ENCODE measurements around the gene KRTAP4-5.

DNA sequence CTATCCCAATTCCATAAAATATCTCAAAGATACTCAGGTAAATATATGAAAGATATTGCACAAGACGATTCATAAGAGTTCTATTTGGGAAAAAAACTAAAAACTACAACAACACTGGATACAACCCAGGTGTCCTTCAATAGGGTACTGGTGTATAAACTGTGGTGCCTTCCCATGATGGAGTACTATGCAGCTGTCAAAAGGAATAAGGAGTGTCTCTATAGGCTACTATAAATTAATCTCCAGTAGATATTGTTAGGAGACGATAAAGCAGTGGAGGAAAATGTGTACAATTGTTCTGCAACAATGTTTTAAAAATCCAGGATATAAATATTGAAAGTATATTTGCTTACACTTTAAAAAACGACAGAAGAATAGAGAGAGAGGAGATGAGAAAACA, 23.2 kb downstream of the KRTAP4-5 start:
- TF ChIP-seq CTCF (tag by site-specific recombination; IDR thresholded peaks at IDR 0.05) = no peak
- no peak for TF ChIP-seq ZNF610 (tag by site-specific recombination; IDR thresholded peaks at IDR 0.05; ENCODE audit: borderline replicate concordance)
- no peak for TF ChIP-seq ZNF600 (tag by site-specific recombination; IDR thresholded peaks at IDR 0.05)
- TF ChIP-seq, protein P1, sequence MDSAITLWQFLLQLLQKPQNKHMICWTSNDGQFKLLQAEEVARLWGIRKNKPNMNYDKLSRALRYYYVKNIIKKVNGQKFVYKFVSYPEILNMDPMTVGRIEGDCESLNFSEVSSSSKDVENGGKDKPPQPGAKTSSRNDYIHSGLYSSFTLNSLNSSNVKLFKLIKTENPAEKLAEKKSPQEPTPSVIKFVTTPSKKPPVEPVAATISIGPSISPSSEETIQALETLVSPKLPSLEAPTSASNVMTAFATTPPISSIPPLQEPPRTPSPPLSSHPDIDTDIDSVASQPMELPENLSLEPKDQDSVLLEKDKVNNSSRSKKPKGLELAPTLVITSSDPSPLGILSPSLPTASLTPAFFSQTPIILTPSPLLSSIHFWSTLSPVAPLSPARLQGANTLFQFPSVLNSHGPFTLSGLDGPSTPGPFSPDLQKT (IDR thresholded peaks at IDR 0.05; ENCODE audit: borderline replicate concordance, low read depth, low read length) = no peak
- TF ChIP-seq ZNF621 (tag by site-specific recombination; IDR thresholded peaks at IDR 0.05) = no peak
- TF ChIP-seq ZSCAN18 (tag by site-specific recombination; IDR thresholded peaks at IDR 0.05) = no peak
- TF ChIP-seq ZNF121 (tag by site-specific recombination; IDR thresholded peaks at IDR 0.05) = no peak
- TF ChIP-seq PATZ1 (tag by site-specific recombination; IDR thresholded peaks at IDR 0.05) = no peak
- no peak for TF ChIP-seq ZNF169 (tag by site-specific recombination; IDR thresholded peaks at IDR 0.05)
- TF ChIP-seq ZNF354C (tag by site-specific recombination; IDR thresholded peaks at IDR 0.05; ENCODE audit: borderline replicate concordance, low read depth) = no peak
